K562 (cell line): ENCODE measurements around the gene OR51F1. TPM values are rescaled to one million over a fixed set of nuclear protein-coding genes. Genes with fewer than 3 reads are reported as not detected.
"Not testable (repeated sequence)": the region's sequence is repeated elsewhere in the genome, so short reads cannot be mapped to it uniquely, and the experiment has no call there.

Experiments used
- ATAC-seq: fragments of 200-7000 bp; cut with Tn5 transposase; 3 replicates; pipeline ENCODE4 v1.9.1; 2020; ENCODE audit warnings: moderate library complexity
- BruUV-seq: library from RNA; stranded (reverse); fragments of 400-500 nt; replicated peaks from 2 replicates; lab custom pipeline; 2021; lab: Mats Ljungman, UMichigan
- CTCF ChIA-PET: fragments of 300-600 bp; formaldehyde crosslinking; extraction: SDS; loops from one replicate; lab custom pipeline; 2021; ENCODE audit warnings: low intra/inter-chr PET ratio; lab: Yijun Ruan, JAX
- POLR2A ChIA-PET: fragments of 300-600, 350-650 bp; sonication (Branson Sonifier 250); formaldehyde crosslinking; extraction: SDS; loops from one replicate; lab custom pipeline; 2021; ENCODE audit warnings: antibody characterized with exemption, inconsistent platforms; lab: Yijun Ruan, JAX
- DNase-seq, 4 experiments: peaks; one replicate each; pipeline versions ENCODE4 v3.0.0 to v3.0.0-alpha.2; 2011 to 2018; ENCODE audit warnings: low spot score in 3 of 4, mixed read lengths in 3 of 4; ENCODE audit errors: extremely low read depth in 1 of 4
- FAIRE-seq: peaks from 2 replicates; lab custom pipeline; 2011; peaks lifted over from hg19 to GRCh38; lab: Jason Lieb, UNC
- H2AFZ ChIP-seq: 2 replicates; pipeline ENCODE4 v1.6.0; 2011; ENCODE audit warnings: low read depth, low read length, control low read depth, inconsistent platforms
- H3K27ac ChIP-seq: fragments of 200-600 bp; 3 replicates; pipeline ENCODE4 v1.8.0; 2011; ENCODE audit warnings: low read depth, mild to moderate bottlenecking, control low read depth, inconsistent platforms, low read length, moderate library complexity, mixed read lengths; ENCODE audit errors: extremely low read depth
- H3K27me3 ChIP-seq, 2 experiments: fragments of 300-600 bp in 1 of 2; 2 replicates in 1 of 2; 3 replicates in 1 of 2; pipeline versions ENCODE4 v1.6.0 to v1.8.0; 2011; ENCODE audit warnings: inconsistent platforms in 2 of 2, low read length in 2 of 2, mild to moderate bottlenecking in 1 of 2, mixed read lengths in 1 of 2, moderate library complexity in 1 of 2; ENCODE audit not compliant: control insufficient read depth in 2 of 2, insufficient read depth in 2 of 2
- H3K36me3 ChIP-seq: fragments of 300-600 bp; 3 replicates; pipeline ENCODE4 v1.8.0; 2011; ENCODE audit warnings: mild to moderate bottlenecking, low read length, inconsistent platforms; ENCODE audit not compliant: control insufficient read depth, insufficient read depth
- H3K4me1 ChIP-seq, 2 experiments: fragments of 200-600 bp in 1 of 2; replicated peaks in 1 of 2; 2 replicates in 1 of 2; 3 replicates in 1 of 2; pipeline versions ENCODE4 v1.5.1 to v1.8.0; 2011; ENCODE audit warnings: inconsistent platforms in 2 of 2, low read length in 2 of 2, mild to moderate bottlenecking in 1 of 2, mixed read lengths in 1 of 2, moderate library complexity in 1 of 2; ENCODE audit not compliant: control insufficient read depth in 2 of 2, insufficient read depth in 2 of 2
- H3K4me2 ChIP-seq: 2 replicates; pipeline ENCODE4 v1.6.1; 2011; ENCODE audit warnings: low read length, control low read depth, inconsistent platforms, mixed read lengths; ENCODE audit not compliant: insufficient read depth
- H3K4me3 ChIP-seq: fragments of 200-600 bp; sonication (generic), shearing (Covaris generic); 2 replicates; pipeline ENCODE4 v1.5.1; 2016; ENCODE audit warnings: control low read depth, inconsistent platforms
- H3K79me2 ChIP-seq: fragments of 200-600 bp; 3 replicates; pipeline ENCODE4 v1.8.0; 2011; ENCODE audit warnings: low read length, inconsistent platforms; ENCODE audit not compliant: control insufficient read depth, insufficient read depth
- H3K9ac ChIP-seq, 2 experiments: 2 replicates each; pipeline versions ENCODE4 v1.6.0 to v1.6.1; 2011; ENCODE audit warnings: low read depth in 2 of 2, low read length in 2 of 2, control low read depth in 1 of 2, inconsistent platforms in 1 of 2, mild to moderate bottlenecking in 1 of 2, mixed read lengths in 1 of 2; ENCODE audit not compliant: insufficient read depth in 1 of 2
- H3K9me1 ChIP-seq: one replicate; pipeline ENCODE4 v1.6.0; 2011; ENCODE audit warnings: inconsistent platforms, mild to moderate bottlenecking, low read length, moderate library complexity; ENCODE audit not compliant: control insufficient read depth, insufficient read depth
- H3K9me3 ChIP-seq: replicated peaks from 2 replicates; pipeline ENCODE4 v1.5.1; 2011; ENCODE audit warnings: low read depth, low read length, inconsistent platforms; ENCODE audit not compliant: control insufficient read depth, insufficient read depth
- H4K20me1 ChIP-seq: replicated peaks from 2 replicates; pipeline ENCODE4 v1.6.1; 2011; ENCODE audit warnings: low read length, inconsistent platforms, mixed read lengths; ENCODE audit not compliant: control insufficient read depth, insufficient read depth
- DNMT1 ChIP-seq: fragments of 450-650 bp; IDR thresholded peaks from 2 replicates; pipeline ENCODE4 v1.6.1; 2016; ENCODE audit warnings: antibody characterized with exemption, mild to moderate bottlenecking
- ZNF778 ChIP-seq: fragments of 450-650 bp; formaldehyde crosslinking; IDR thresholded peaks from 2 replicates; pipeline ENCODE4 v1.4.0; 2020; ENCODE audit warnings: mild to moderate bottlenecking, moderate library complexity
- WGBS: fragments of 100-300 bp; shearing (Covaris generic); methylation state at CpG from one replicate; pipeline ENCODE4 v1.1.6; 2016; ENCODE audit warnings: low coverage, mixed read lengths; ENCODE audit not compliant: insufficient coverage; ENCODE audit errors: missing lambda C conversion rate; 5-methylcytosine and 5-hydroxymethylcytosine counted together
- in situ Hi-C: fragments of 300-500 bp; cut with MboI; formaldehyde crosslinking; loops from 4 replicates; pipeline ENCODE4 v1.15.0; 2018; ENCODE audit warnings: inconsistent platforms, mixed read lengths
- intact Hi-C: fragments of 100-400 bp; cut with micrococcal nuclease; formaldehyde crosslinking; loops from 2 replicates; pipeline ENCODE4 v1.14.2; 2022
- polyA plus RNA-seq, 8 experiments: library from polyadenylated mRNA; depleted of rRNA in 4 of 8; stranded (reverse) in 5 of 8; unstranded in 3 of 8; fragments of >200 nt; fragmentation: Nextera tagmentation in 2 of 8; fragmentation: Illumina TruSeq in 1 of 8; extraction: Ambion mirVana in 2 of 8; extraction: Trizol in 1 of 8; gene quantifications; 2 replicates each; pipeline versions ENCODE4 v1.2.1 to v1.2.3, GENCODE V29; 2011 to 2014; ENCODE audit warnings: inconsistent platforms in 1 of 8, missing spikeins in 1 of 8
- total RNA-seq, 7 experiments: library from RNA; depleted of rRNA in 6 of 7; stranded (reverse); fragments of >200 nt in 6 of 7; fragmentation: Illumina TruSeq in 2 of 7; extraction: Trizol in 2 of 7; gene quantifications; 2 replicates each; pipeline versions ENCODE4 v1.2.1 to v1.2.3, GENCODE V29; 2011 to 2021; ENCODE audit warnings: low replicate concordance in 1 of 7

OR51F1 gene
- total and polyA plus RNA-seq, 9 of the 15 experiments (the other 6 are each of a cell fraction or from before 2014, with no cell fraction given): not detected

DNA sequence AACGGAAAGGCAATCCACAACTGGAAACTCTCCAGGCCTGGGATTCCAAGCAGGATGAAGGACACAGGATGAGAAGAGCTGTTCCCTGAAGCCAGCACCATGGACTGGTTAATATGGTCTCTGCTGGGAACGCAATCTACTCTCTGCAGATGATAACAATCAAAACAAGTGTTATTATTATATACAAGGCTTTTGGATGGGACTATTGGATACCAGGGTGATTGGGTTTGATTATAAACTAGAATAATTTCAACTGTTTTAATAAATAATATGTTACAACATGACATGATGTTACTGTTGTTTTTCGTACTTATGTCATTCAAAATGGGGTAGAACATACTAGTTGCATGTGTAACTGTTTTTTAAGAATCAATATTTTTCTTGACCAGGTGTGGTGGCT, 34.5 kb upstream of the OR51F1 start, which contains the start of gene OR52R1:
Gene OR52R1, minus strand, starts transcription at position 101 of the 400 bp plus-strand sequence. Its CDS starts 0 bp downstream, at position 101.
- Histone ChIP-seq H3K9me1 (no peaks in the 10 kb centered on the region), H3K36me3 (no peaks in the 10 kb centered on the region), H4K20me1 (no peaks in the 10 kb centered on the region; the same call in 1 of the 2 replicates), H3K4me1 (no peaks in the 10 kb centered on the region), H3K4me2 (no peak within 1 kb of the TSS), H3K27ac (no peak within 1 kb of the TSS), H3K27me3 (peaks cover 0 to 5% of the 10 kb centered on the region in 2 experiments; a peak in 1 of 5 replicates), H3K4me3 (no peak within 1 kb of the TSS), H3K9me3 (no peaks in the 10 kb centered on the region), H2AFZ (no peak within 1 kb of the TSS), H3K79me2 (no peaks in the 10 kb centered on the region), H3K9ac (no peak within 1 kb of the TSS)
- BruUV-seq: no TSS peak
- POLR2A ChIA-PET: interaction anchor here (0.8 to 1.1 kb wide), 2 partner anchors 20 to 83 kb away, joined by 4 read pairs; no protein-coding TSS in a partner anchor
- ATAC-seq (no peak), FAIRE-seq (no peak), DNase-seq (no peak)
- in situ Hi-C loops (no loop called here), intact Hi-C loops (no loop called here)
- 5% methylated on average over 3 of the region's 3 CpGs for WGBS
- no peak for TF ChIP-seq ZNF778
- no peak for TF ChIP-seq DNMT1
- CTCF ChIA-PET: no interaction called here

GRCh38 chr11:4801316-4801715, 31.6 kb upstream of the OR51F1 start:
- WGBS: 7% methylated on average over 5 of the region's 5 CpGs
- intact Hi-C loops, H3K9me1 ChIP-seq, H3K4me3 ChIP-seq, H4K20me1 ChIP-seq, H3K4me1 ChIP-seq, H3K36me3 ChIP-seq, H3K27ac ChIP-seq, H3K9ac ChIP-seq, CTCF ChIA-PET, BruUV-seq, ATAC-seq, H3K4me2 ChIP-seq, H3K79me2 ChIP-seq, H3K9me3 ChIP-seq, FAIRE-seq, in situ Hi-C loops, DNase-seq, H3K27me3 ChIP-seq, H2AFZ ChIP-seq: not testable (repeated sequence)
- POLR2A ChIA-PET: interaction anchor here (0.6 kb wide), 1 partner anchor 118 kb away, joined by 3 read pairs; no protein-coding TSS in a partner anchor
